ENCODE data around the gene BBS1.

GRCh38 chr11:66510990-66511339 lies 530 bp downstream of the BBS1 start:
- TF ChIP-seq CTCF (IDR thresholded peaks at IDR 0.05) = no peak
- no peak for TF ChIP-seq POLR2A (IDR thresholded peaks at IDR 0.05)

Data from body of pancreas (tissue), 4 donors.